Vagina (tissue), 2 donors: ENCODE results near the gene AFF3. TPM values are rescaled to one million over a fixed set of nuclear protein-coding genes. Genes with fewer than 3 reads are reported as not detected.

Source experiments
- DNase-seq, 2 donors: peaks; one replicate each; pipeline ENCODE4 v3.0.0-alpha.2; 2017; ENCODE audit errors: extremely low spot score in 2 of 2
- H3K27ac ChIP-seq: fragments of 200-600 bp; sonication (generic); one replicate; pipeline ENCODE4 v1.5.1; 2019
- H3K27me3 ChIP-seq: fragments of 200-600 bp; sonication (generic); one replicate; pipeline ENCODE4 v1.5.1; 2019
- H3K36me3 ChIP-seq, 2 donors: fragments of 200-600 bp; sonication (generic); one replicate each; pipeline ENCODE4 v1.5.1; 2017 to 2019
- H3K4me1 ChIP-seq: fragments of 200-600 bp; sonication (generic); one replicate; pipeline ENCODE4 v1.5.1; 2019
- H3K4me3 ChIP-seq, 2 donors: fragments of 200-600 bp; sonication (generic); 1 replicate in 1 of 2; 2 replicates in 1 of 2; pipeline ENCODE4 v1.5.1; 2016 to 2019
- H3K9me3 ChIP-seq: fragments of 200-600 bp; sonication (generic); one replicate; pipeline ENCODE4 v1.5.1; 2019
- POLR2A ChIP-seq, 2 donors: fragments of 450-650 bp; IDR thresholded peaks; one replicate each; pipeline ENCODE4 v1.6.1; 2017; ENCODE audit warnings: antibody characterized with exemption in 2 of 2, mild to moderate bottlenecking in 2 of 2, moderate library complexity in 2 of 2
- POLR2AphosphoS5 ChIP-seq, 2 donors: sonication (generic); formaldehyde crosslinking; IDR thresholded peaks; one replicate each; pipeline ENCODE4 v1.9.0; 2017; ENCODE audit warnings: antibody characterized with exemption in 2 of 2, mild to moderate bottlenecking in 2 of 2, low read depth in 1 of 2; ENCODE audit not compliant: insufficient read depth in 1 of 2
- intact Hi-C: fragments of 100-400 bp; cut with DNase I; formaldehyde crosslinking; loops from one replicate; pipeline ENCODE4 v1.15.1; 2023
- total RNA-seq: library from RNA; depleted of rRNA; stranded (reverse); fragments of >200 nt; gene quantifications from one replicate; pipeline ENCODE4 v1.2.3, GENCODE V29; 2016
- TF ChIP-seq, protein P1 (sequence below), 3 experiments: fragments of 450-650 bp in 2 of 3; fragments of 200-600 bp in 1 of 3; sonication (generic) in 1 of 3; IDR thresholded peaks; one replicate each; pipeline ENCODE4 v1.5.1; 2017 to 2019; ENCODE audit warnings: antibody characterized with exemption in 3 of 3, mild to moderate bottlenecking in 2 of 3, moderate library complexity in 2 of 3

AFF3 gene
- total RNA-seq, 1 donor from 2014 or later = 7.6 TPM

- DNase-seq = no peak
- TF ChIP-seq, protein P1, sequence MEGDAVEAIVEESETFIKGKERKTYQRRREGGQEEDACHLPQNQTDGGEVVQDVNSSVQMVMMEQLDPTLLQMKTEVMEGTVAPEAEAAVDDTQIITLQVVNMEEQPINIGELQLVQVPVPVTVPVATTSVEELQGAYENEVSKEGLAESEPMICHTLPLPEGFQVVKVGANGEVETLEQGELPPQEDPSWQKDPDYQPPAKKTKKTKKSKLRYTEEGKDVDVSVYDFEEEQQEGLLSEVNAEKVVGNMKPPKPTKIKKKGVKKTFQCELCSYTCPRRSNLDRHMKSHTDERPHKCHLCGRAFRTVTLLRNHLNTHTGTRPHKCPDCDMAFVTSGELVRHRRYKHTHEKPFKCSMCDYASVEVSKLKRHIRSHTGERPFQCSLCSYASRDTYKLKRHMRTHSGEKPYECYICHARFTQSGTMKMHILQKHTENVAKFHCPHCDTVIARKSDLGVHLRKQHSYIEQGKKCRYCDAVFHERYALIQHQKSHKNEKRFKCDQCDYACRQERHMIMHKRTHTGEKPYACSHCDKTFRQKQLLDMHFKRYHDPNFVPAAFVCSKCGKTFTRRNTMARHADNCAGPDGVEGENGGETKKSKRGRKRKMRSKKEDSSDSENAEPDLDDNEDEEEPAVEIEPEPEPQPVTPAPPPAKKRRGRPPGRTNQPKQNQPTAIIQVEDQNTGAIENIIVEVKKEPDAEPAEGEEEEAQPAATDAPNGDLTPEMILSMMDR (IDR thresholded peaks at IDR 0.05) = no peak
- TF ChIP-seq POLR2A (IDR thresholded peaks at IDR 0.05) (no peak), POLR2AphosphoS5 (IDR thresholded peaks at IDR 0.05; ENCODE audit: insufficient read depth in 1 of 2, low read depth in 1 of 2) (no peak)
- no peaks in the 10 kb centered on the region for H3K36me3 ChIP-seq
- no peak overlapping the region for H3K27ac ChIP-seq
- no peak overlapping the region for H3K4me3 ChIP-seq
- H3K9me3 ChIP-seq = no peaks in the 10 kb centered on the region
- H3K4me1 ChIP-seq = peaks cover 5% of the 10 kb centered on the region
- H3K27me3 ChIP-seq = no peaks in the 10 kb centered on the region
- intact Hi-C loops = no loop called here
Measured at GRCh38 chr2:99880964-99881294, 261.5 kb downstream of the AFF3 start.

GRCh38 chr2:99880148-99880963, 262.0 kb downstream of the AFF3 start:
- no peaks in the 10 kb centered on the region for H3K9me3 ChIP-seq
- no peak overlapping the region for H3K27ac ChIP-seq
- DNase-seq = no peak
- no peak for TF ChIP-seq POLR2A (IDR thresholded peaks at IDR 0.05)
- TF ChIP-seq POLR2AphosphoS5 (IDR thresholded peaks at IDR 0.05; ENCODE audit: insufficient read depth in 1 of 2, low read depth in 1 of 2) = no peak
- intact Hi-C loops = no loop called here
- H3K36me3 ChIP-seq = no peaks in the 10 kb centered on the region
- H3K27me3 ChIP-seq = no peaks in the 10 kb centered on the region
- no peak overlapping the region for H3K4me3 ChIP-seq
- H3K4me1 ChIP-seq = peaks cover 5% of the 10 kb centered on the region

- peaks cover 5% of the 10 kb centered on the region for H3K4me1 ChIP-seq
Measured at GRCh38 chr2:99879481-99879880, 262.9 kb downstream of the AFF3 start.

GRCh38 chr2:99878581-99879350, 263.6 kb downstream of the AFF3 start:
- H3K36me3 ChIP-seq = no peaks in the 10 kb centered on the region
- no peak for DNase-seq
- no peaks in the 10 kb centered on the region for H3K9me3 ChIP-seq
- H3K4me3 ChIP-seq = no peak overlapping the region
- H3K27me3 ChIP-seq = no peaks in the 10 kb centered on the region
- intact Hi-C loops = no loop called here
- peaks cover 5% of the 10 kb centered on the region for H3K4me1 ChIP-seq
- TF ChIP-seq, protein P1 (IDR thresholded peaks at IDR 0.05) = no peak
- TF ChIP-seq POLR2A (IDR thresholded peaks at IDR 0.05) (no peak), POLR2AphosphoS5 (IDR thresholded peaks at IDR 0.05; ENCODE audit: insufficient read depth in 1 of 2, low read depth in 1 of 2) (no peak)
- no peak overlapping the region for H3K27ac ChIP-seq

More at GRCh38 chr2:99879481-99879880, 262.9 kb downstream of the AFF3 start:
- intact Hi-C loops = no loop called here
- Histone ChIP-seq H3K36me3 (no peaks in the 10 kb centered on the region), H3K27me3 (no peaks in the 10 kb centered on the region), H3K9me3 (no peaks in the 10 kb centered on the region), H3K27ac (no peak overlapping the region), H3K4me3 (no peak overlapping the region)
- no peak for TF ChIP-seq POLR2AphosphoS5 (IDR thresholded peaks at IDR 0.05; ENCODE audit: insufficient read depth in 1 of 2, low read depth in 1 of 2)
- TF ChIP-seq, protein P1 (IDR thresholded peaks at IDR 0.05) = no peak
- no peak for TF ChIP-seq POLR2A (IDR thresholded peaks at IDR 0.05)
- no peak for DNase-seq

GRCh38 chr2:99877963-99878362, 264.4 kb downstream of the AFF3 start:
- intact Hi-C loops = no loop called here
- H3K4me3 ChIP-seq = no peak overlapping the region
- no peaks in the 10 kb centered on the region for H3K27me3 ChIP-seq
- no peak for DNase-seq
- no peaks in the 10 kb centered on the region for H3K9me3 ChIP-seq
- peaks cover 5% of the 10 kb centered on the region for H3K4me1 ChIP-seq
- H3K27ac ChIP-seq = no peak overlapping the region
- H3K36me3 ChIP-seq = no peaks in the 10 kb centered on the region
- TF ChIP-seq, protein P1 (IDR thresholded peaks at IDR 0.05) = no peak
- TF ChIP-seq POLR2A (IDR thresholded peaks at IDR 0.05) (no peak), POLR2AphosphoS5 (IDR thresholded peaks at IDR 0.05; ENCODE audit: insufficient read depth in 1 of 2, low read depth in 1 of 2) (no peak)
